CD1c-positive myeloid dendritic cell (primary cell): ENCODE data around the gene IQSEC3.
"Not testable (repeated sequence)": the region's sequence is repeated elsewhere in the genome, so short reads cannot be mapped to it uniquely, and the experiment has no call there.

Experiments used
- DNase-seq: peaks from one replicate; pipeline ENCODE4 v3.0.0-alpha.2; 2016; ENCODE audit errors: extremely low spot score

The IQSEC3 gene

GRCh38 chr12:66428-66781 is at the start of gene IQSEC3:
Gene IQSEC3, plus strand, starts transcription at chr12:66767. Its CDS starts 116 bp downstream, at chr12:66883.
- not testable (repeated sequence) for DNase-seq

- DNase-seq: not testable (repeated sequence)
Observed at GRCh38 chr12:17370-18340, 48.9 kb upstream of the IQSEC3 start.

GRCh38 chr12:18821-19567 is 47.6 kb upstream of the IQSEC3 start:
- not testable (repeated sequence) for DNase-seq

- not testable (repeated sequence) for DNase-seq
Observed at GRCh38 chr12:19906-20305, 46.7 kb upstream of the IQSEC3 start.

- no peak for DNase-seq
Observed at GRCh38 chr12:20757-21156, 45.8 kb upstream of the IQSEC3 start.

- DNase-seq: peak; percentile 93
Observed at GRCh38 chr12:21301-22189, 45.0 kb upstream of the IQSEC3 start.

- no peak for DNase-seq
Observed at GRCh38 chr12:22190-22529, 44.4 kb upstream of the IQSEC3 start.

- no peak for DNase-seq
Observed at GRCh38 chr12:22530-23201, 43.9 kb upstream of the IQSEC3 start.

GRCh38 chr12:27904-28303 is 38.7 kb upstream of the IQSEC3 start:
- not testable (repeated sequence) for DNase-seq

- DNase-seq: not testable (repeated sequence)
Observed at GRCh38 chr12:38775-39174, 27.8 kb upstream of the IQSEC3 start.

- DNase-seq: not testable (repeated sequence)
Observed at GRCh38 chr12:39555-40265, 26.9 kb upstream of the IQSEC3 start.

- not testable (repeated sequence) for DNase-seq
Observed at GRCh38 chr12:44352-44751, 22.2 kb upstream of the IQSEC3 start.

- DNase-seq: not testable (repeated sequence)
Observed at GRCh38 chr12:45235-45990, 21.2 kb upstream of the IQSEC3 start.

- DNase-seq: not testable (repeated sequence)
Observed at GRCh38 chr12:45991-46358, 20.6 kb upstream of the IQSEC3 start.

- DNase-seq: not testable (repeated sequence)
Observed at GRCh38 chr12:46542-46941, 20.0 kb upstream of the IQSEC3 start.

- not testable (repeated sequence) for DNase-seq
Observed at GRCh38 chr12:47699-48226, 18.8 kb upstream of the IQSEC3 start.

GRCh38 chr12:49149-49548 is 17.4 kb upstream of the IQSEC3 start:
- DNase-seq: not testable (repeated sequence)

- DNase-seq: peak; percentile 37
Observed at GRCh38 chr12:51087-51486, 15.5 kb upstream of the IQSEC3 start.

- DNase-seq: not testable (repeated sequence)
Observed at GRCh38 chr12:51962-52361, 14.6 kb upstream of the IQSEC3 start.
